HL-60/S4 treated with phorbol 12-myristate 13-acetate at 8.2 ng/mL for 4 days and 3 days (cell line): Measurements from ENCODE around the gene ZNF334.

Experiments used
- in situ Hi-C: fragments of 300-500 bp; cut with MboI; formaldehyde crosslinking; loops from 2 replicates; pipeline ENCODE4 v1.15.0; 2022; ENCODE audit warnings: low sequenced_read_pairs

Gene ZNF334

GRCh38 chr20:46491354-46491753 is 22.0 kb downstream of the ZNF334 start:
- in situ Hi-C loops = no loop called here

DNA sequence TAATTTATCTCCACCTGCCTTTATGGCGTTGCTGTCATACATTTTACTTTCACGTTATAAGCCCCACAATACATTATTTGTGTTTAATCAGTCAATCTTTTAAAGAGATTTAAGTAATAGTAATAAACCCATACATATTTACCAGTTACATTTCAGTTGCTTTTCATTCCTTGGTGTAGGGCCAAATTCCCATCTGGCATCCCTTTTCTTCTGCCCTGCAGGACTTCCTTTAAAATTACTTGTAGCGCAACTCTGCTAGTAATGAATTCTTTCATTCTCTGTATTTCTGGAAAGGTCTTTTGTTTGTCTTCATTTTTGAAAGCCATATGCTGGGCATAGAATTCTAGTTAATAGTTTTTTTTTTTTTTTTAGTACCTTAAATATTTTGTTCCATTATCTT is 24.9 kb downstream of the ZNF334 start:
- in situ Hi-C loops = no loop called here

DNA sequence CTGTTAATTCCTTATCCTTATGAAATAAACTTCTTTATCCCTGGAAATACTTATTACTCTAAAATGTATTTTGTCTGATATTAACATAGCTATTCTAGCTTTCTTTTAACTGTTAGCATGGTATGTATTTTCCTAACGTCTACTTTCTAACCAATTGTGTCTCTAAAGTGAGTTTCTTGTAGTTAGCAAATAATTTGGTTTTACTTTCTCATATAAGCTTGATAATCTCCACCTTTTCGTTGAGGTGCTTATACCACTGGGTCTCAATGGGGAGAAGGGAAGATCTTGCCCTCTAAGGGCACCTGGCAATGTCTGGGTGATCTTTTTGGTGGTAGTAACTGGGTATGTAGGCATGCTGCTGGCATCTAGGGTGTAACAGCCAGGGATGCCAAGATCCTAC is 25.7 kb downstream of the ZNF334 start:
- in situ Hi-C loops = no loop called here

- in situ Hi-C loops = no loop called here
Observed at GRCh38 chr20:46485431-46485830, 27.9 kb downstream of the ZNF334 start.

GRCh38 chr20:46484954-46485353 is 28.4 kb downstream of the ZNF334 start:
- in situ Hi-C loops = no loop called here

DNA sequence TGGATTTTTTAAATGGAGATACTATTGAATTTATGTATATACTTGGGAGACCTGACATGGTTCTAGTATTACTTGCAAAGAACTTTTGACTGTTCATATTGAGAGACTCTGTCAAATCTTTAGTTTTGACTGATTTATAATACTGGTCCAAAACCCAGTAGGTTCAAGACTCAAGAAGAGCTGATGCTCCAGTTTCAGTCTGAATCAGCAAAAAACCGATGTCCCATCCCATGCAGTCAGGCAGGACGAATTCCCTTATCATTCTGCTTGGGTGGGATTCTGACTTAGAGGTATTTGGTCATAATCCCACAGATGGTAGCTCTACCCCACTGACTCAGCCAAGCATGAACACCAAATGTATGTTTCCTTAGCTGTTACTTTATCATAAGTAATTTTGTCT is 29.5 kb downstream of the ZNF334 start:
- in situ Hi-C loops = no loop called here

DNA sequence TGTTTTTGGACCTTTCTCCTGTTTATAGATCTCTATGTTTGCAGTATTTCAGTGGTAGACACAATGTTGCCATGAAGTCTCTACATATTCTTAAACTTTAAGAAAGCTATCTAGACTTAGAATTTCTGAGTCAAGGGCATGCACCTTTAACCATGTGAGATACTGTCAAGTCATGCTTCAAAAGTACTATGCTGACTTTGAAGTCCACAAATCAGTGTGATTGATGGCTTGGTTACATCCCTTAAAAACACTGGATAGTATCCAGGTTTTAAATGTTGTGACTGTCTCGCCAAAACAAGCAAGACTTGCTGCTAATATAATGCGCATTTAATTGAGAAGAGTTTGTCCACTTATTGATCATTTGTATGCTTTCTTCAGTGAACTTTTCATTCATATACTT is 30.5 kb downstream of the ZNF334 start:
- in situ Hi-C loops = no loop called here

GRCh38 chr20:46477640-46478039 is 35.7 kb downstream of the ZNF334 start:
- in situ Hi-C loops = no loop called here

DNA sequence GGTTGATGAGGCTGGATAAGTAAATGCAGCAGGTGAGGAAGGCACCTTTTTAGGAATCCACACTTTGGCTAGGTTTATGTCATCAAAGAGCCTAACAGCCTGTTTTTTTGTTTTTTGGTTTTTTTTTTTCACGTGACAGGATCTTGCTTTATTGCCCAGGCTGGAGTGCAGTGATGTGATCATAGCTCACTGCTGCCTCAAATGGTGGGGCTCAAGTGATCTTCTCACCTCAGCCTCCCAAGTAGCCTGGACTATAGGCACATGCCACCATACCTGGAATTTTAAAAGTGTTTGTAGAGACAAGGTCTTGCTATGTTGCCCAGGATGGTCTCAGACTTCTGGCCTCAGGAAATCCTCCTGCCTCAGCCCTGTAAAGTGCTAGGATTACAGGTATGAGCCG is 36.1 kb downstream of the ZNF334 start:
- in situ Hi-C loops = no loop called here

- in situ Hi-C loops = no loop called here
Observed at GRCh38 chr20:46468508-46468907, 44.9 kb downstream of the ZNF334 start.

DNA sequence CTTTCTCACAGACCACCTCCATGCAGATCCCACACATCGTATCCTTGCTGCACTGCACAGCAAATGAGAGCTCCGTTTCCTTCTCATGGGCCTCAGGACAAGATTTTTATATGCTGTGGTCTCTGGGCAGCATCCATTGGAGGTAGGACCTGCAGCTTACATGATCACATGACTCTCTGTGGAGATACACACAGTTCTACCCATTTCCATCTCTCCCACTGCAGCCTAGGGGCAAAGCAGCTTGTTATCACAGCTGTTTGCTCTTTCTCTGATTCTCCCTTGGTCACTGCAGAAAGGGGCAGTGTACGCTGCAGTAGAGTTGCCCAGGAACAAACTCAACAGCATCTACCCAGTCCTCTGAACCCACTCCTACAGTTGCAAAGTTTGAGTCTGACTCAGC is 48.9 kb downstream of the ZNF334 start:
- in situ Hi-C loops = no loop called here

- in situ Hi-C loops = no loop called here
Observed at GRCh38 chr20:46463852-46464251, 49.5 kb downstream of the ZNF334 start.

DNA sequence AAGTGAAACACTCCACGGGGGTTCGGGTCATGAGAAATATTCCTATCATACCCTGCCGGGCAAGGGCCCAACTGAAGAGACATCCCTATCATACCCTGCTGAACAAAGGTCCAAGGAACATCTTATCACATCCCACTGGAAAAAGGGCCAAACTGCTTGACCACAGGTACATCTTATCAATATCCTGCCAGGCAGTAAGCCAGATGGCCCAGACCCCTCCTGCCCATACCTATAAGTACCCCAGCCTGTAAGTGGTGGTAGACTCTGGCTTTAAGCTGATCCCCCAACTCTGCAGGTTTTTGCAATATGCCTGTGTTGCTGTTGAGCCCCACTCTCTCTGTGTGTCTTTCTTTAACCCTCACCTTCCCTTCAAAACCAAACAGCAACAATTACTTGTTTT is 51.6 kb downstream of the ZNF334 start:
- in situ Hi-C loops = no loop called here

DNA sequence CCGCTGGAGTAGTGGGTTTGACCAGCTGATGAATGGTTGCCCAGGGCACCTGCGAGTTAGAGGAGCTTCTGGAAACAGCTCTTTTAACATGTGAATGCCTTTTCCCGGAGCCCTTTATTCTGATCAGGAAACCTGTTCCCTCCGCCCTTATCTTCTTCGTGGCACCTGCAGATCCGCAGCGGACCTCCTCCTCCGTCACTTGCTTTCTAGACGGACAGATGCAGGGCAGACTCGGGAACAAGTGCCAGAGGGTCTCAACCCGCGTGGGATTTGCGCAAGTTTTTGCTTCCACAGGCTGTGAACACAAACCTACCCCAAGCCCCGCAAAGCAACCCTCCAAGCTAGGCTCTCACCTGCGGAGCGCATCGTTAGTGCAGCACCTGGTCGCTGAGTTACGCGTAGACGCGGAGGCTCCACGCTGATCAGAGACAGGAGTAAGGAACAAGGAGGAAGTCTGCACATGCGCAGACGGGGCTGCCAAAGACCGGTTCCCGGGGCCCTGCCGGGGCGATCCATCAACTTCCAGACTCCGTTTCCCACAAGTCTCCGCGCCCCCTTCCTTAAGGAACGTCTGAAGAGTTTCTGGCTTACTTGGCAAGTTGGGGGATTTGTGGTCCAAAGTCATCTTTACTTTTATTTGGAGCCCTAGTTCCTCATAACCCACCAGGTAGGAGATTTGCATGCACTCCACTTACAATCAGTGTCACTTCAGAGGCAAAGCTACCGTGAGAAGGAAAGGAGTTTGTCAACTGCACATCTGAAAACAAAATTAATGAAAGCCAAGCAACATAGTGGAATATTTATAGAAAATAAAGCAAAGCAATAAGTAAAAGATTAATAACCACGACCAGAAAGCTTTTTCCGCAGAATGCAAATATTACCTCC is 54.3 kb downstream of the ZNF334 start:
- in situ Hi-C loops = no loop called here

DNA sequence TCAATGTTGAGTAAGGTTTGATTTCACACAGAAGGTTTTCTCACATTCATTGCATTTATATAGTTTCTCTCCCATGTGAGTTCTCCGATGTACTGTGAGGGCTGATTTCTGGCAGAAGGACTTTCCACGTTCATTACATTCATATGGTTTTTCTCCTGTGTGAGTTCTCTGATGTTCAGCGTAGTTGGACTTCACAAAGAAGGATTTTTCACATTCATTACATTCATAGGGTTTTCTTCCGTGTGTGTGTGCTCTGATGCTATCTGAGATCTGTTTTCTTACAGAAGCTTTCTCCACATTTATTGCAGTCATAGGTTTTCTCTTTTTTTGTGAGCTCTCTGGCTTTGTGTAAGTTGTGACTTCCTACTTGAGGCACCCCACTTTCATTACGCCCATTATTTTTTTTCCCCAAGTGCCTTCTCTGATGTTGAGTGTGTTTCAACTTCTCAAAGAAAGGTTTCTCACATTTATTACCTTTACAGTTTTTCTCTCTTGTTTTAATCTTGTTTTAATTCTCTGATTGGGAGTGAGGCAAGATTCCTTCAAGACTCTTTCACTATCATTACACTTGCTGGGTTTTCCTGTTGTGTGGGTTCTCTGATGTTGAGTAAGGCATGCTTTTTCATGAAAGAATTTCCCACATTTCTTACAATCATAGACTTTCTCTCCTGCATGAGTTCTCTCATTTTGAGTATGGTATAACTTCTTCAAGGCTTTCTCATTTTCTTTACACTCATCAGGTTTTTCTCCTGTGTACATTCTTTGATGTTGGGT is 56.9 kb downstream of the ZNF334 start:
- in situ Hi-C loops = no loop called here

DNA sequence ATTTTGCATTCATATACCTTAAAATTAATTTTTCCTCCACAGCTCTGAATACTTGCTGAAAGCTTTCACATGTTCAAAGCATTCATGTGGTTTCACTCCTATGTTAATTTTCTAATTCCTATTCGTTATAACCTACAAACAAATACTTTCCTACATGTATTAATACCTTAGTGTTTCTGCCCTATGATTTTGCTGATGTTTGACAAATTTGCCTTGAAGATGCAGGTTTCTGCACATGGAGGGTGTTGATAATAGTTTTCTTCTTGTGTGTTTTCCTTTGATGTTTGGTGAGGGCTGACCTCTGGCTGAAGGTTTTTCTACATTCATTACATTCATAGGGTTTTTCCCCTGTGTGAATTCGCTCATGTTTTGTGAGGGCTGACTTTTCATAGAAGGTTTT is 57.6 kb downstream of the ZNF334 start:
- in situ Hi-C loops = no loop called here
